HepG2 (cell line): ENCODE data around the gene RPL37A. TPM values are rescaled to one million over a fixed set of nuclear protein-coding genes. Genes with fewer than 3 reads are reported as not detected.

Experiments
- CCDC6 ChIP-seq: sonication (generic); formaldehyde crosslinking; IDR thresholded peaks from 2 replicates; pipeline ENCODE4 v1.8.1; 2022; ENCODE audit warnings: mild to moderate bottlenecking, missing genetic modification reagents, moderate library complexity
- MAFK ChIP-seq, 2 experiments: IDR thresholded peaks in 1 of 2; conservative IDR thresholded peaks in 1 of 2; 2 replicates each; pipeline ENCODE4 v1.6.1; 2011; ENCODE audit warnings: improper control_type of control experiment in 2 of 2, low read length in 2 of 2
- POGZ ChIP-seq: sonication (generic); formaldehyde crosslinking; IDR thresholded peaks from 2 replicates; pipeline ENCODE4 v1.4.0; 2020; ENCODE audit warnings: mild to moderate bottlenecking, missing genetic modification reagents
- REXO4 ChIP-seq: sonication (generic); formaldehyde crosslinking; IDR thresholded peaks from 2 replicates; pipeline ENCODE4 v1.8.0; 2022; ENCODE audit warnings: missing genetic modification reagents, mild to moderate bottlenecking, borderline replicate concordance
- SAFB2 ChIP-seq: sonication (generic); formaldehyde crosslinking; IDR thresholded peaks from 2 replicates; pipeline ENCODE4 v1.5.1; 2020; ENCODE audit warnings: missing genetic modification reagents, low read depth, mild to moderate bottlenecking, borderline replicate concordance
- TGIF2 ChIP-seq: IDR thresholded peaks from 2 replicates; pipeline ENCODE4 v1.6.1; 2016; ENCODE audit warnings: control low read depth, missing compliant biosample characterization
- TRAFD1 ChIP-seq: sonication (generic); formaldehyde crosslinking; IDR thresholded peaks from 2 replicates; pipeline ENCODE4 v1.5.1; 2020; ENCODE audit warnings: missing genetic modification reagents, mild to moderate bottlenecking, borderline replicate concordance
- ZBTB7B ChIP-seq: sonication (generic); formaldehyde crosslinking; IDR thresholded peaks from 2 replicates; pipeline ENCODE4 v1.4.0; 2020; ENCODE audit warnings: missing genetic modification reagents
- ZNF121 ChIP-seq: sonication (generic); formaldehyde crosslinking; IDR thresholded peaks from 2 replicates; pipeline ENCODE4 v1.5.0; 2020; ENCODE audit warnings: mild to moderate bottlenecking, missing genetic modification reagents
- ZNF232 ChIP-seq: sonication (generic); formaldehyde crosslinking; IDR thresholded peaks from 2 replicates; pipeline ENCODE4 v1.4.0; 2020; ENCODE audit warnings: missing genetic modification reagents, borderline replicate concordance
- polyA plus RNA-seq, 8 experiments: library from polyadenylated mRNA; depleted of rRNA in 3 of 8; stranded (reverse) in 7 of 8; unstranded in 1 of 8; fragments of >200 nt; fragmentation: Illumina TruSeq in 4 of 8; extraction: Trizol in 4 of 8; gene quantifications; 2 replicates each; pipeline versions ENCODE4 v1.2.1 to v1.2.3, GENCODE V29; 2011 to 2016; ENCODE audit warnings: low read depth in 4 of 8, missing spikeins in 1 of 8, mixed read lengths in 1 of 8; ENCODE audit not compliant: insufficient read depth in 1 of 8
- total RNA-seq, 5 experiments: library from RNA; depleted of rRNA; stranded (reverse); fragments of >200 nt; fragmentation: Illumina TruSeq; extraction: Trizol; gene quantifications; 2 replicates each; pipeline ENCODE4 v1.2.3, GENCODE V29; 2016; ENCODE audit warnings: low read depth in 1 of 5
- TF ChIP-seq, protein P1 (sequence below): sonication (generic); formaldehyde crosslinking; IDR thresholded peaks from one replicate; pipeline ENCODE4 v1.5.1; 2020; ENCODE audit warnings: mild to moderate bottlenecking, missing genetic modification reagents; ENCODE audit errors: not compliant biosample characterization
- TF ChIP-seq, protein P2 (sequence below): sonication (generic); formaldehyde crosslinking; IDR thresholded peaks from 2 replicates; pipeline ENCODE4 v1.4.0; 2020; ENCODE audit warnings: missing genetic modification reagents

Gene RPL37A
- total and polyA plus RNA-seq, 2 of the 13 experiments (the other 11 are each of a cell fraction or from before 2014, with no cell fraction given), result 6,902 to 7,910 TPM

GRCh38 chr2:216498379-216499352 lies at the start of gene RPL37A (continued):
- TF ChIP-seq, protein P1, sequence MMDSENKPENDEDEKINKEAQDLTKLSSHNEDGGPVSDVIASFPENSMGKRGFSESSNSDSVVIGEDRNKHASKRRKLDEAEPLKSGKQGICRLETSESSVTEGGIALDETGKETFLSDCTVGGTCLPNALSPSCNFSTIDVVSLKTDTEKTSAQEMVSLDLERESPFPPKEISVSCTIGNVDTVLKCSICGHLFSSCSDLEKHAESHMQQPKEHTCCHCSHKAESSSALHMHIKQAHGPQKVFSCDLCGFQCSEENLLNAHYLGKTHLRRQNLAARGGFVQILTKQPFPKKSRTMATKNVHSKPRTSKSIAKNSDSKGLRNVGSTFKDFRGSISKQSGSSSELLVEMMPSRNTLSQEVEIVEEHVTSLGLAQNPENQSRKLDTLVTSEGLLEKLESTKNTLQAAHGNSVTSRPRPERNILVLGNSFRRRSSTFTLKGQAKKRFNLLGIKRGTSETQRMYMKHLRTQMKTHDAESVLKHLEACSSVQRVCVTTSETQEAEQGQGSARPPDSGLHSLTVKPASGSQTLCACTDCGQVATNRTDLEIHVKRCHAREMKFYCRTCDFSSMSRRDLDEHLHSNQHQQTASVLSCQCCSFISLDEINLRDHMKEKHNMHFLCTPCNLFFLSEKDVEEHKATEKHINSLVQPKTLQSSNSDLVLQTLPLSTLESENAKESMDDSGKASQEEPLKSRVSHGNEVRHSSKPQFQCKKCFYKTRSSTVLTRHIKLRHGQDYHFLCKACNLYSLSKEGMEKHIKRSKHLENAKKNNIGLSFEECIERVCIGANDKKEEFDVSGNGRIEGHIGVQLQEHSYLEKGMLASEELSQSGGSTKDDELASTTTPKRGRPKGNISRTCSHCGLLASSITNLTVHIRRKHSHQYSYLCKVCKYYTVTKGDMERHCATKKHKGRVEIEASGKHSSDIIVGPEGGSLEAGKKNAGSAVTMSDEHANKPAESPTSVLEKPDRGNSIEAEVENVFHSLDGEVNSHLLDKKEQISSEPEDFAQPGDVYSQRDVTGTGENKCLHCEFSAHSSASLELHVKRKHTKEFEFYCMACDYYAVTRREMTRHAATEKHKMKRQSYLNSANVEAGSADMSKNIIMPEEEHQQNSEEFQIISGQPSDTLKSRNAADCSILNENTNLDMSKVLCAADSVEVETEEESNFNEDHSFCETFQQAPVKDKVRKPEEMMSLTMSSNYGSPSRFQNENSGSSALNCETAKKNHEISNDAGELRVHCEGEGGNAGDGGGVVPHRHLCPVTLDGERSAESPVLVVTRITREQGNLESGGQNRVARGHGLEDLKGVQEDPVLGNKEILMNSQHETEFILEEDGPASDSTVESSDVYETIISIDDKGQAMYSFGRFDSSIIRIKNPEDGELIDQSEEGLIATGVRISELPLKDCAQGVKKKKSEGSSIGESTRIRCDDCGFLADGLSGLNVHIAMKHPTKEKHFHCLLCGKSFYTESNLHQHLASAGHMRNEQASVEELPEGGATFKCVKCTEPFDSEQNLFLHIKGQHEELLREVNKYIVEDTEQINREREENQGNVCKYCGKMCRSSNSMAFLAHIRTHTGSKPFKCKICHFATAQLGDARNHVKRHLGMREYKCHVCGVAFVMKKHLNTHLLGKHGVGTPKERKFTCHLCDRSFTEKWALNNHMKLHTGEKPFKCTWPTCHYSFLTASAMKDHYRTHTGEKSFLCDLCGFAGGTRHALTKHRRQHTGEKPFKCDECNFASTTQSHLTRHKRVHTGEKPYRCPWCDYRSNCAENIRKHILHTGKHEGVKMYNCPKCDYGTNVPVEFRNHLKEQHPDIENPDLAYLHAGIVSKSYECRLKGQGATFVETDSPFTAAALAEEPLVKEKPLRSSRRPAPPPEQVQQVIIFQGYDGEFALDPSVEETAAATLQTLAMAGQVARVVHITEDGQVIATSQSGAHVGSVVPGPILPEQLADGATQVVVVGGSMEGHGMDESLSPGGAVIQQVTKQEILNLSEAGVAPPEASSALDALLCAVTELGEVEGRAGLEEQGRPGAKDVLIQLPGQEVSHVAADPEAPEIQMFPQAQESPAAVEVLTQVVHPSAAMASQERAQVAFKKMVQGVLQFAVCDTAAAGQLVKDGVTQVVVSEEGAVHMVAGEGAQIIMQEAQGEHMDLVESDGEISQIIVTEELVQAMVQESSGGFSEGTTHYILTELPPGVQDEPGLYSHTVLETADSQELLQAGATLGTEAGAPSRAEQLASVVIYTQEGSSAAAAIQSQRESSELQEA (CRISPR knock-in tag), result peak; percentile 97
- 0 out of 2 replicates have a peak, but pooled peaks have one; percentile 48 for TF ChIP-seq REXO4 (CRISPR knock-in tag)
- peak; percentile 94 for TF ChIP-seq TGIF2 (CRISPR knock-in tag)
- TF ChIP-seq, protein P2, sequence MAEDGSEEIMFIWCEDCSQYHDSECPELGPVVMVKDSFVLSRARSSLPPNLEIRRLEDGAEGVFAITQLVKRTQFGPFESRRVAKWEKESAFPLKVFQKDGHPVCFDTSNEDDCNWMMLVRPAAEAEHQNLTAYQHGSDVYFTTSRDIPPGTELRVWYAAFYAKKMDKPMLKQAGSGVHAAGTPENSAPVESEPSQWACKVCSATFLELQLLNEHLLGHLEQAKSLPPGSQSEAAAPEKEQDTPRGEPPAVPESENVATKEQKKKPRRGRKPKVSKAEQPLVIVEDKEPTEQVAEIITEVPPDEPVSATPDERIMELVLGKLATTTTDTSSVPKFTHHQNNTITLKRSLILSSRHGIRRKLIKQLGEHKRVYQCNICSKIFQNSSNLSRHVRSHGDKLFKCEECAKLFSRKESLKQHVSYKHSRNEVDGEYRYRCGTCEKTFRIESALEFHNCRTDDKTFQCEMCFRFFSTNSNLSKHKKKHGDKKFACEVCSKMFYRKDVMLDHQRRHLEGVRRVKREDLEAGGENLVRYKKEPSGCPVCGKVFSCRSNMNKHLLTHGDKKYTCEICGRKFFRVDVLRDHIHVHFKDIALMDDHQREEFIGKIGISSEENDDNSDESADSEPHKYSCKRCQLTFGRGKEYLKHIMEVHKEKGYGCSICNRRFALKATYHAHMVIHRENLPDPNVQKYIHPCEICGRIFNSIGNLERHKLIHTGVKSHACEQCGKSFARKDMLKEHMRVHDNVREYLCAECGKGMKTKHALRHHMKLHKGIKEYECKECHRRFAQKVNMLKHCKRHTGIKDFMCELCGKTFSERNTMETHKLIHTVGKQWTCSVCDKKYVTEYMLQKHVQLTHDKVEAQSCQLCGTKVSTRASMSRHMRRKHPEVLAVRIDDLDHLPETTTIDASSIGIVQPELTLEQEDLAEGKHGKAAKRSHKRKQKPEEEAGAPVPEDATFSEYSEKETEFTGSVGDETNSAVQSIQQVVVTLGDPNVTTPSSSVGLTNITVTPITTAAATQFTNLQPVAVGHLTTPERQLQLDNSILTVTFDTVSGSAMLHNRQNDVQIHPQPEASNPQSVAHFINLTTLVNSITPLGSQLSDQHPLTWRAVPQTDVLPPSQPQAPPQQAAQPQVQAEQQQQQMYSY, result no peak
- peak; percentile 56; the same call in 1 of the 2 replicates for TF ChIP-seq SAFB2 (CRISPR knock-in tag)
- TF ChIP-seq MAFK (conservative IDR thresholded peaks at IDR 0.05 in 1 of 2, IDR thresholded peaks at IDR 0.05 in 1 of 2; ENCODE audit: low read length in 2 of 2), result peak in 1 of 2 experiments; percentile 14; a peak in 1 of 4 replicates
- peak; percentile 92 for TF ChIP-seq CCDC6 (CRISPR knock-in tag)
- TF ChIP-seq ZBTB7B (CRISPR knock-in tag), result peak; percentile 60; the same call in 1 of the 2 replicates
- peak; percentile 98 for TF ChIP-seq TRAFD1 (CRISPR knock-in tag)
- TF ChIP-seq ZNF232 (CRISPR knock-in tag), result peak; percentile 92; the same call in 1 of the 2 replicates
- peak; percentile 33; the same call in 1 of the 2 replicates for TF ChIP-seq ZNF121 (CRISPR knock-in tag)
- peak; percentile 80; the same call in 1 of the 2 replicates for TF ChIP-seq POGZ (CRISPR knock-in tag)
